Right renal cortex interstitium (tissue), 3 donors: ENCODE measurements around the gene NHSL2. TPM values are rescaled to one million over a fixed set of nuclear protein-coding genes. Genes with fewer than 3 reads are reported as not detected.
"Not testable (repeated sequence)": the region's sequence is repeated elsewhere in the genome, so short reads cannot be mapped to it uniquely, and the experiment has no call there.

ENCODE experiments used
- DNase-seq, 3 donors: peaks; one replicate each; pipeline ENCODE4 v3.0.0-alpha.2; 2013; ENCODE audit warnings: low read depth in 3 of 3, low spot score in 2 of 3
- polyA plus RNA-seq, 3 donors: library from polyadenylated mRNA; unstranded; fragments of 120-200 nt; gene quantifications; one replicate each; pipeline ENCODE4 v1.2.1, GENCODE V29; 2013; ENCODE audit not compliant: insufficient read length in 3 of 3

Gene NHSL2
- polyA plus RNA-seq = 1 to 10 TPM; 8.5 to 8.6 (median 8.6) TPM

DNA sequence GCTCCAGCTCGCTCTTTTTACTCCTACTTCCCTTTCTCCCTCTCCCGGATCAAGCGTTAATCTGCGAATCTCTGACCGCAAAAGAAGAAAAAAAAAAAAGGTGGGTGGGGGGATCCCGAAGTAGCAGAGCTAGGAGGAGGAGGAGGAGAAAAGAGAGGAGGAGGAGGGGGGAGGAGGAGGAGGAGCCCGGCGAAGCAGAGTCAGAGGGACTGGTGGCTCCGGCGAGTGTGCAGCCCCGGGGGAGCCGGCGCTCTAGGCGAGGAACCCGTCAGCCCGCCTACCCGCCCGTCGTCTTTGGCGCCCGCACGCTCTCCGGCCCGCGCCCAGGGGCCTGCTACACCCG, at the start of gene NHSL2:
TSS of gene NHSL2 (plus strand) at position 203 of the 343 bp plus-strand sequence.
- DNase-seq = no peak

DNA sequence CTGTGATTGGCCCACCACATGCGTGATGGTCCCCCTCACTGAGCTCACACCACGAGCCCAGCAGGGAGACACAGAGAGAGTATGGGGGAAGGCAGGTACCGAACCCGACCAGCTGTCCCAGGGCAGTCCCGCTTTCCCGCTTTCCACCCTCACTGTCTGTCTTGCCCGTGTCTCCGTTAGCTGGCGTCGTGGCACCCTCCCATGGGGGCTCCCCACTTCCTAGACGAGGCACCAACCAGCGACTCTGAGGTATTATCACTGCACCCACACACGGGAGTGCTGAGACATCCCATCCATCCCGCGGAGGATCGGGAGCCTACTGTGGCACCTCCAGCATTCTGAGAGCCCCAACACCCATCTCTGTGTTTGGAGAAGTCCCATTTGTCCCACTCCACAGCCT, 43.0 kb upstream of the NHSL2 start:
- no peak for DNase-seq

DNA sequence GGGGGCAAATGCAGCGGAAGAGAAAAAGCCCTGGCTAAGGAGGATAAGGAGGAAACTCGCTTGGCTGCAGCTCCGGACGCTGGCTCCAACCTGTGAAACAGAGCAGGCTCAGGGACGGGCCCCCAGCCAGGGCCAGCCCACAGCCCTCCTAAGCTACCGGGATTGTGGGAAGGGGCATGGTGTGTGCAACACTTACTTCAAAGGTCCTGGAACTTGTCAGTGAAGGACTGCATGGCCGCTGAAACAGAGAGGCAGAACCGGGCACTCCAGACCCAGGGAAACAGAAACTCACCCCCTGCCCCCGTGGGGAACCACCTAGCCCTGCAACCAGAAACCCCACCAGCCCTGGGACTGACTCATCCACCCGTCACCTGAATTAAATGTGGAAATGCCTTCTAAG, 41.1 kb upstream of the NHSL2 start:
- not testable (repeated sequence) for DNase-seq

DNA sequence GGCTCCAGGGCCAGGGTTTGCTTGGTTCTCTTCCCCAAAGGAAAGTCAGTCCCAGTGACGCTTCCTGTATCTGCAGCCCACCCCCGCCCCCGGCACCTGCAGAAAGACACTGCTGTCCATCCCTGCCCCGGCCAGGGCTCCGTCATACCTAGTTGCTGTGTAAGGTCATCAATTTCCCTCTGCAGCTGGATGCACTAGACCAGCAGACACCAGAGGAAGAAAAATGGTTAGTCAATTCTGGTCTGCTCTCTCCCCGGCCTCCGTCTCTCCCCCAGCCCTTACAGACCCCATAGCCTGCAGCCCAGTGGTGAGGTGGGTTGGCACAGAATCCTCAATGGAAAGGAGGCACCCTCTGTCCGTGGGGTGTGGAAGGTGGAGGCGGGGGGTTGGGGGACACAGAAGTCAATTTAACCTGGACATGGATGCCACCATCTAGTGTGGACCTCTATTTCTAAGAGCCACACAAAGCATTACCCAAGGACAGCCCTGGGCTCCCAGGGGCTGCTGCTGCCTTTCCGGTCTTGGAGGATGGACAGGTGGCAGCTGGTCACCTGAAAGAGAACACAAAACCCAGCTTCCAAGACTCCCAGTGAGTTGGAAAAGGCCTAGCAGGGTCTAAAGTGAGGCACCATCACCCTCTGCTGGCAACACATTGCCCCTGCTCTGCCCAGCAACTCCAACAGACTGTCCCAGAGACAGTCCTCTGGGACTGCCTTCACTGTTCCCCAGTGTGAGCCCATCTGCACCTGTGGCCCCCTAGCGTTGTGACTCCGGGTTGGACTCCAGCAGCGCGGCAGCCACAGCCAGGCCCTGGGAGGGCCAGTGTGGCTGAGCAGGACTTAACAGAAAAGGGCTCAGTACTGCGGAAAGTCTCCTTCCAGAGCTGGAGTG, 40.2 kb upstream of the NHSL2 start:
- no peak for DNase-seq

DNA sequence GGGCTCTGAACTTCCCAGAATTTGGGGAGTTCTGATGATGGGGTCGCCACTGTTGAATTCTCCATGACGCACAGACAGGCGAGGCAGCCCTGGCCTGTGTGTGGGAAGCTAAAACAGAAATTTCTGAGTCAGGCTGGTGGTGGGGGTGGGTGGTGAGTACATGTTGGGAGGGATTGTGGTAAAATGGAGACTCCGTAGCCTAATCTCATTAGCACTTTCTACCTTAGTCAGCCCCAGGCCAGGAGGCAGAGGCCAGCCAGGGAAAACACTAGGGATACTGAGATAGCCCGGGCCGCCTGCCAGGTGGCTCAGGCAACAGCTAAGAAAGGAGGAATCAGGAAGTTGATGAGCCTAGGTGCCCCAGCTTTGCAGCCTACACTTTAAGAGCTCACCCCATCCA, 39.3 kb upstream of the NHSL2 start:
- DNase-seq = no peak

DNA sequence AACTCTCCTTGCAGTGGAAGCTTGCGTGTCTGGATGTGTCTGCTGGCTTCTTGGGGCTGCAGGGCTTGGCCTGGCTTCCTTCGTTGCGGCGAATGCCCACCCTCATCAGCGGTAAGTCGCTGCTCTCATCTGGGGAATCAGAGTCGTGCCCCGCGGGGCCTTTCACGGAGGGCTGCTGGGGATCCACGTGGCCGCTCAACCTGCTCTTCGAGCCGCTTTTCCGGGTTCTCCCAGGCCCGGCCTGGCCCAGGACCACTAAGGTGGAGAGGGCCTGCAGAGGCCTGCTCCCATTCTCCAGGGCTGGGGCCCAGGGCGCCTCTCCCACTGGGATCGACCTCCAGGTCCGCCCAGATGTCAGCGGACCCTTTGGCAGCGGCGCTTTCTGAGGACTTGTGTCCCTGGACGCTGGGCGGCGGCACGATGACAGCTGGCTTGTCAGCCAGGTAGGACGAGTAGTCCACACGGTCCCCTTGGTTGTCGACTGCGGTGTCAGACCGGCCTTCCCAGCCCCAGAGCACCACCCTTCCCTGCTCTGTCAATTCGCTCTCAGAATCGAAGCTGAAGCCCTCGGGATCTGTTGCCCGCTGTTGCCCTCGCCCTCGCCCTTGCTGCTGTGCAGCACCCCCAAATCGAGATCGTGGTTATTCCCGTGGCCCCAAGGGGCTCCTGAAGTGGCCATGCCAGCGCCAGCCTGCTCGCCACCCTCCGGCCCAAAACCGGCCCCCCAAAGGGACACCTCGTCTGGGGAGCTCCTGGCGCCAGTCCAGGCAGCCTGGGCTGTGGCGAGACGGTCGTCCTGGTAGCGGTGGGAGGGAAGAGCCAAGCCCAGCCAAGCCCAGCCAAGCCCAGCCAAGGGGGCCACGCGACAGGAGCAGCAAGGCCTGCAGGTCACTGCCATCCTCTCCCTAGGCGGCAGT, 37.8 kb upstream of the NHSL2 start:
- no peak for DNase-seq

DNA sequence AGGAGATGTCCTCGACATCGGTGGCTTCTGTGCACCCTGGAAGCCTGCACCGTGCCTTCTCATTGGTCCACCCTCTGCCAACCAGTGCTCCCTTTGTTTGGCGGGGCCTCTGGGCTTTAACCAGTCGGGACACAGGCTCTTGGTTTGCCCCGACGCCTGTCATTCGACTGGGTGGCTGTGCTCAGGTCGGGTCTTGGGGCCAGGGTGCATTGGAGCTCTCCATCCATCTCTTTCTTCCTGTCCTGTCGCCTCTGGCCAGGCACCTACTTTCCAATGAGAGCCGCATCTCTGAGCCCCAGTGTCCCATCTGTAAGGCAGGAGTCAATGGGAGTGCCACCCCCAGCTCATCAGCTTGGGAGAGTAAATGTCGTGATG, 37.2 kb upstream of the NHSL2 start:
- DNase-seq = no peak

DNA sequence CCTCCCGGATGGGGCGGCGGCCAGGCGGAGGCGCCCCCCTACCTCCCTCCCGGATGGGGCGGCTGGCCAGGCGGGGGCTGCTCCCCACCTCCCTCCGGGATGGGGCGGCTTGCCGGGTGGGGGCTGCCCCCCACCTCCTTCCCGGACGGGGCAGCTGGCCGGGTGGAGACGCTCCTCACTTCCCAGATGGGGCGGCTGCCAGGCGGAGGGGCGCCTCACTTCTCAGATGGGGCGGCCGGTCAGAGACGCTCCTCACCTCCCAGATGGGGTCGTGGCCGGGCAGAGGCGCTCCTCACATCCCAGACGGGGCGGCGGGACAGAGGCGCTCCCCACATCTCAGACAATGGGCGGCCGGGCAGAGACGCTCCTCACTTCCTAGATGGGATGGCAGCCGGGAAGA, 33.8 kb upstream of the NHSL2 start:
- DNase-seq = not testable (repeated sequence)

DNA sequence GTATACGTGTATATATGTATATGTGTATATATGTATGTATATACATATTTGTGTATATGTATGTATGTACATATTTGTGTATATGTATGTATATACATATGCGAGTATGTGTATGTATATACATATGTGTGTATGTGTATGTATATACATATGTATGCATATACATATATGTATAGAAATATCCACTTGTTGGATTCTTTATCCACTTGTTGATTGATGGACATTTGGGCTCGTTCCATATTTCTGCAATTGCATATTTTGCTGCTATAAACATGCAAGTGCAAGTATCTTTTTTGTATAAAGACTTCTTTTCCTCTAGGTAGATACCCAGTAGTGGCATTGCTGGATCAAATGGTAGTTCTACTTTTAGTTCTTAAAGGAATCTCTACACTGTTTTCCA, 25.5 kb upstream of the NHSL2 start:
- DNase-seq = no peak

DNA sequence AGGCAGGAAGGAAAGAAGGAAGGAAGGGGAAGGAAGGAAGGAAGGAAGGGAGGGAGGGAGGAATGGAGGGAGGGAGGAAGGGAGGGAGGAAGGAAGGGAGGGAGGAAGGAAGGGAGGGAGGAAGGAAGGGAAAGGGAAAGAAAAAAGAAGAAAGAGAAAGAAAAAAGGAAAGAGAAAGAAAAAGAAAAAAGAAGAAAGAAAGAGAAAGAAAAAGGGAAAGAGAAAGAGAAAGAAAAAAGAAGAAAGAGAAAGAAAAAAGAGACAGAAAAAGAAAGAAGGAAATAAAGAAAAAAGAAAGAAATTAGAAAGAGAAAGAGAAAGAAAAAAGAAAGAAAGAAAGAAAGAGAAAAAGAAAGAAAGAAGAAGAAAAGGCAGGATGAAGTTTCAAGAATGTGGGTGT, 15.0 kb upstream of the NHSL2 start:
- DNase-seq = no peak

DNA sequence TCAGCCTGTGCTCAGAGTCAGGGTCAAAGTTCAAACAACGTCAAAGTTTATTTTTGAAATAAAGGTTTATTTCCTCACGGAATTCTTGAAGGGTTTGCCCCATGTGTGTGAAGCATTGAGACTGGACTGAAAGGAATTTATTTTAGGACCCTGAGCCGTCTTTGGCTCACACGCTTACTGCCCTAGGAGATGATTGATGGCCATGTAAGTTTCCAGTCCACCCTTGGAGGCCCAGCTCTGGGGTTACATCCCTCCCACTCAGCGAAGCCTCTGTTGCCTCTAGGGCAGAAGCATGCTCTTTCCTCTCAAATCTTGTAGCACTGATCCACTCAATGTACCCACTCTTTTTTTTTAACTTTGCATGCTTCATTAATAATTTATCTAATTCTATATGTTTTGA, 4.5 kb upstream of the NHSL2 start:
- DNase-seq = no peak

DNA sequence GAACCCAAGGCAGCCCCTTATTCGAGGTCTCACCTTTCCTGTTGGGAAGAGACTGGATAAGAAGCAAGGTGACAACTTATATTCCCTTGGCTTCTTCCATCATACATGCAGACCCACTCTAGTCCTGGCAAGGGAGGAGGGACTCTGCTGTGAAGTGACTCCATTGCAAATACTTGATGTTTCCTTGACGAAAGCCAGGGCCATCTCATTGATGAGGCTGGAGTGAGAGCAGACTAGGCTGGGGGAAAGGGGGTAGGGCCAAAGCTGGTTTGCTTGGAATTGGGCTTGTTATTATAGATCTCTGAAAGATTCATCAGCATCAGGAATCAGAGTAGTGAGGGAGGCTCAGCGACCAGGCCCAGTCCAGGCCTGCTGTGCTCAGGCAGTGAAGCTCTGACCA, 2.3 kb upstream of the NHSL2 start:
- DNase-seq = no peak

DNA sequence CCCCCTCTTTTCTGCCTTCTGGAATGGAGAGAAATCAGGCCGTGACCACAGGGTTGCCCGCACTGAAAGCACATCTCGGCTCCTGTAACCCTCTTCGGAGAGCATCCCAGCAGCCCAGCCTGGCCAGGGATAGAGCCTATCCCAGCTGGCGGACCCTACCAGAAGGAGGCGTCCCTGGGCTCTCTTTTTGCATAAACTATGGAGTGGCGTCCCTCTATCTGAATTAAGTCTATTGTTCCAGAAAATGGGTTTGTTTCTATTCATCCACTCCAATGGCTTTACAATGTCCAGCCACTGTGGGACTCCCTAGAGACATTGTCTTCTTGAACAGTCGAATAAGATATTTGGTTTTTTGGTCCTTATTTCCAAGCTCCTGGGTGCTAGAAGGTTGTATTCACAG, 689 bp upstream of the NHSL2 start:
- DNase-seq = no peak

DNA sequence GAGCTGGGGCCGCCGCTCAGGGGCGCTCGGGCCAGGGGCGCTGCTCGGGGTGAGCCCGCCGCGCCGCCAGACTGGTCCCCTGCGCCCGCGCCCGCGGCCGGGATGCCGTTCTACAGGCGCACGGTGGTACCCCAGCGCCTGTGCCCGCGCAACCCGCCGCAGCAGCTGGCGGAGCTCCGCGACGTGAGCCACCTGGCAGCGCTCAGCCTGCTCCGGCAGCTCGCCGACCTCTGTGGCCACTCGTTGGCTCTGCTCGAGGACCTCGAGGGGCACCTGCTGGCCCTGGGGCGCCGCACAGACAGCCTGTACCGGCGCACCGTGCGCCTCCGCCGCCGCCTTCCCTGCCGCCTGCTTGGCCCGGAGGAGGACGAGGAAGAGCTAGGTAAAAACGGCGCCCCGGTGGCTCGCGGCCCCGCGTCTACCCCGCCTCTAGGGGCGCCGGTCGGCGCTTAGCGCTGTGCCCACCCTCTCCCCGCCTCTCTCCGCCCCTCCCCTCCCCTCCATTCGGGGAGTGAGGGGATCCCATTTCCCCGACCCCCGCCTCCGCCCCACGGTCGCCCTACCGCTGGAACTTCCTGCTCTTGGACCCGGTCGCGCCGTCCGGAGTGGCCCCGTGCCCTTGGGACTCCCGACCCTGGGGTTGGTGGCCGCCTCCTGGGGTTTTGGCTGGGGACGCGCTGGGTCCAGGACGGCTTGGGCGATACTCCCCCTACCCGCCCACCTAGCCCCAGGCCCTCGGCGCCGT, 513 bp downstream of the NHSL2 start:
- DNase-seq = no peak

DNA sequence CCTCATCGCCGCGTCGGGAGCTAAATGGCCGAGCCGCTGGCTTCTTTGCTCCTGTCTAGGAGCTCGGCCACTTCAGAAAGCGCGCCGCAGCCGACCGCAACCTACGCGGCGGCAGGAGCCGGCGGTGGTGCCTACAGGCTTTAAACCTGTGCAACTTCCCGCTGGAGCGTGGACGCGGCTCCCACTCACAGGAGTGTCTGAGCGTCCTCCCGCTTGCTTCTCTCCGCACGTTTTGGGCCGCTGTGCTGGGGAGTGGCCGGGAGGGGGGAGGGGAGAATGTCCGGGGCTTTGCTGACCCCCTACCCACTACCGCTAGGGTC, 1.0 kb downstream of the NHSL2 start:
- no peak for DNase-seq

DNA sequence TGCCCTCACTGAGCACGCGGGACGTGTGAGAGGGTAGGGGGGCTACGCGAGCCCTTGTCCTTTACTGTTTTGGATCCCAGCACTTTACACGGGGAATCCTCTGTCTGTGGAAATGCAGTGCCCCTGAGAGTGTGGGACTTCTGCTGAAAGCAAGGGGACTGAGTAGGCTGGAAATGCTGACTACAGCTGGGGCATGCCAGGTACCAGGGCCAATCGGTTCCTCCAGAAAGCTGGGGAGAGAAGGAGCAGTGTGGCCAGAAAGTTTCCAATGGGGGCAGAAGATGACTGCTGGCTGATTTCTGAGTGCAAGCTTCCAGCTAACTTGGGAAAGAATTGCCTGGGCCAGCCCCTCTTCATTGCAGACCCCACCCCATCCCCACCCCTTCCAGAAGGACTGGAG, 1.5 kb downstream of the NHSL2 start:
- DNase-seq = no peak

DNA sequence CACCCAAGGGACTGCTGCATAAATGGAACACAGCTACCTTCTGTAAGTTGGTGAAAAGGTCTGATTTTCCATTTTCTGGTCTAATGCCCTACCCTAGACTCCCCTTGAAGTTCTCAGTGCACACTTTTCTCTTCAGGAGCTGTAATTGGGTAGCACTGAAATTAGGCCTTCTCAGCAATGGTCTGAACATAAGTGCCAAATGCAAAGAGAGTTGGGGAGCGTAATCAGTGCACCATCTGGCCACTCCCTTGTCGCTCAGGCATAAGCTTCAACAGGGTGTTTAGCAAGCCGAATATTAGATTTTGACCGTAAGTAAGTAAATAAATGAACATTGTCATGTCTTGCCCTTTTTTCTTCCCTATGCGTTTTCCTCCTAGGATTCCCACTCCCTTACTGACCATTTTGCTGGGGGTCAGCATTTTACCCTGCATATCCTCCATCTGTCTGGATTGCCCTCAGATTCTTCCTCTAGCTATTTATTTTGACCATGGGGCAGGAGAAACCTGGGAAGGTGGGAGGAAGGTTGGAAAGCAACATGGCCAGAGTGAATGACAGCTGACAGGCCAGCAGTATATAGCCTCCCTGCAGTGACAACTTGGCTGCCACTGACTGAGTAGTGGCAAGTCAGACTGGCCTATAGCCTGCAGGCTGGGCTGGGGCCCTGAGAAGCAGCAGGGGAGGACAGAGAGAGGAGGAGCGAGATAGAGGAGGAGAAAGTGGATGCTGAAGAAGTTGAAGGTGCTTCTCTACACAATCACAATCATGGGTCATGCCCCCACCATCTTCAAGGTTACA, 2.7 kb downstream of the NHSL2 start:
- DNase-seq = no peak

DNA sequence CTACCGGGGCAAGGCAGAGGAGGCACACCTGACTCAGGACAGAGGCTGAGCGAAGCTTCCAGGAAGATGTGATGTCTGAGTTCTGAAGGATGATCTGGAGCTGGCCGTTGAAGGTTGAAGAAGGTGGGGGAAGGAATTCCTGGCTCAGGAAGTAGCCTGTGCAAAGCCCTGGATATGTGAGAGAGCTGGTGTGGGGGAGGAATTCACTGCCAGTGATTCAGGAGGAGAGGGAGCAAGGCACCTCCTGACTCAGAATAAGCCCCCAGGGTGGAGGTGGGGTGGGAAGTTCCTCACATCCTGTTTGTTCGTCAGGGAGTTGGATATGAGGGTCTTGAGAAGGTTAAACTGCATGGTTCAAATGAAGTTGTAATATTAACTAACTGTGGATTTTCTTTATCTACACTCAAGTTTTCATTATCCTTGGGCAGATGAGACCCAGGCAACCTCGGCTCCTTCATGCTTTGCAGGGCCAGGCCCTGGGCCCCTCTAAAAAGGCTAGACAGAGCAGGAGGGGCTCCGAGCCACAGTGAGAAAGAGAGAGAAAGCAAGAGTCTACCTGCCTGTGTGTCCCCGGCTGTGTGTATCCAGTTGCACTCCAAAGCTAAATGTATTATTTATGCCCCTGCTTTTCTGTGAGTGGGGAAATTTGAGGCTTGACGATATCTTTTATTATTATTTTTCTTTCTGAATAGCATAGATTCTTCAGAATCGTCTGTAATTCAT, 7.1 kb downstream of the NHSL2 start:
- DNase-seq = no peak

DNA sequence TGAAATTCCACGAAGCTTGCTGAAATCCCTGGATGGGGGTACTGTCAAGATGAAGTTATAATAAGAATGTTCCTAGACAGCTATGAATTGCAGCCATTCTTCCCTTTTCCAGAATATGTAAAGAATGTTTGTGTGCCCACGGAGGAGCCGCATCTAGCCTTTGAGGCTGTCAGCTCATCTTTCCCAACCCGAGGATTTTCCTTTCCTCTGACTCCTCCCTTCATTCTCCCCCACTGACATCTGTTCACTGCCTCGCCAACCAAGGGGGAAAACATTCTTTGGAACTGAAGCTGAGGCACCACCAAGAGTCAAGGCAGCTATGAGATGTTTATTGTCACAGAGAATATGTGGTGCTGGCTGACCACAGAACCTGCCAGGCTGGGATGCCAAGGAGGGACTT, 8.8 kb downstream of the NHSL2 start:
- no peak for DNase-seq

DNA sequence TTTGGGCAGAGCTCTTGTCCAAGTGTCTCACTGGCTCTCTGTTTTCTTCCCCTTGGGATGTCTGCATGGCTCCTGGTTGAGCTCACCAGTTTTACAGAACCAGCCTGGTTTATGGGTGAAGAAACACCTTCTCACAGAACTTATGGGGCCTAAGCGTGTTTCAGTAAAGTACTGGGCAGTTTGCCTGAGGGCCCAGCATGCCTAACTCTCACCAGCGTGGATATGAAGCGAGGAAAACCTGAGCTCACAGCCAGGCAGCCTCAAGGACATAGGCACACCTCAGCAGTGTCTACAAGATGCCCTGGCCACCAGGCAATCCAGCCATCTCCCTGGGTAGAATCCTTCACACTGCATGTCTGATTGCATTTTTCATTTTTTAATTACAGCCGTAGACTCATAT, 9.2 kb downstream of the NHSL2 start:
- no peak for DNase-seq
